Endothelial cell of umbilical vein (primary cell): Measurements from ENCODE around the gene CMIP.

Experiments
- GATA2 ChIP-seq: IDR thresholded peaks from 2 replicates; pipeline ENCODE4 v1.7.0; 2011; ENCODE audit warnings: low read depth, mild to moderate bottlenecking, moderate library complexity, mixed read lengths, low read length; ENCODE audit not compliant: insufficient read length, insufficient read depth
- MYC ChIP-seq: IDR thresholded peaks from one replicate; pipeline ENCODE4 v1.6.1; 2011; ENCODE audit warnings: mild to moderate bottlenecking, low read depth, low read length
- POLR2A ChIP-seq: IDR thresholded peaks from 2 replicates; pipeline ENCODE4 v1.6.1; 2012; ENCODE audit warnings: low read depth, mild to moderate bottlenecking, control low read depth, low read length
- POLR2AphosphoS5 ChIP-seq: IDR thresholded peaks from 2 replicates; pipeline ENCODE4 v1.6.1; 2012; ENCODE audit warnings: low read depth, mild to moderate bottlenecking, control low read depth, low read length, moderate library complexity; ENCODE audit not compliant: insufficient read depth
- TF ChIP-seq, protein P1 (sequence below), 2 donors: IDR thresholded peaks; 1 replicate in 1 of 2; 2 replicates in 1 of 2; pipeline ENCODE4 v1.5.1; 2011; ENCODE audit warnings: low read length in 2 of 2, mild to moderate bottlenecking in 2 of 2, moderate library complexity in 2 of 2, control low read depth in 1 of 2, inconsistent platforms in 1 of 2, low read depth in 1 of 2; ENCODE audit not compliant: insufficient read depth in 1 of 2; ENCODE audit errors: extremely low read depth in 1 of 2
- TF ChIP-seq, protein P2 (sequence below): IDR thresholded peaks from 2 replicates; pipeline ENCODE4 v1.6.1; 2011; ENCODE audit not compliant: insufficient read depth, insufficient read length

DNA sequence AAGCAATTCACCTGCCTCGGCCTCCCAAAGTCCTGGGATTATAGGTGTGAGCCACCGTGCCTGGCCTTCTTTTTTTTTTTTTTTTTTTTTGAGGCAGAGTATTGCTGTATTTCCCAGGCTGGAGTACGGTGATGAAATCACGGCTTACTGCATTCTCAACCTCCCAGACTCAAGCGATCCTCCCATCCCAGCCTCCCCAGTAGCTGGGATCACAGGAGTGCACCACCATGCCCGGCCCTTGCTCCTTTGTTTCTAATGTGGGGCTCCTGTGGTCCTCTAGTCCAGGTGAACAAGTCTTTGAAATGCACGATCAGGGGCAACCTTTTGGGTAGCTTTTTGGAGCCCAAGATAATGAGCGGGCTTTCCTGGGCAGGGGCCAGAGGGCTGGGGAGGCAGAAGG is 23.2 kb downstream of the CMIP start:
- TF ChIP-seq POLR2AphosphoS5 (no peak), GATA2 (no peak), POLR2A (no peak), MYC (no peak)
- TF ChIP-seq, protein P1, sequence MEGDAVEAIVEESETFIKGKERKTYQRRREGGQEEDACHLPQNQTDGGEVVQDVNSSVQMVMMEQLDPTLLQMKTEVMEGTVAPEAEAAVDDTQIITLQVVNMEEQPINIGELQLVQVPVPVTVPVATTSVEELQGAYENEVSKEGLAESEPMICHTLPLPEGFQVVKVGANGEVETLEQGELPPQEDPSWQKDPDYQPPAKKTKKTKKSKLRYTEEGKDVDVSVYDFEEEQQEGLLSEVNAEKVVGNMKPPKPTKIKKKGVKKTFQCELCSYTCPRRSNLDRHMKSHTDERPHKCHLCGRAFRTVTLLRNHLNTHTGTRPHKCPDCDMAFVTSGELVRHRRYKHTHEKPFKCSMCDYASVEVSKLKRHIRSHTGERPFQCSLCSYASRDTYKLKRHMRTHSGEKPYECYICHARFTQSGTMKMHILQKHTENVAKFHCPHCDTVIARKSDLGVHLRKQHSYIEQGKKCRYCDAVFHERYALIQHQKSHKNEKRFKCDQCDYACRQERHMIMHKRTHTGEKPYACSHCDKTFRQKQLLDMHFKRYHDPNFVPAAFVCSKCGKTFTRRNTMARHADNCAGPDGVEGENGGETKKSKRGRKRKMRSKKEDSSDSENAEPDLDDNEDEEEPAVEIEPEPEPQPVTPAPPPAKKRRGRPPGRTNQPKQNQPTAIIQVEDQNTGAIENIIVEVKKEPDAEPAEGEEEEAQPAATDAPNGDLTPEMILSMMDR (IDR thresholded peaks at IDR 0.05; ENCODE audit: extremely low read depth in 1 of 2, insufficient read depth in 1 of 2, low read depth in 1 of 2, low read length in 2 of 2), result no peak
- TF ChIP-seq, protein P2, sequence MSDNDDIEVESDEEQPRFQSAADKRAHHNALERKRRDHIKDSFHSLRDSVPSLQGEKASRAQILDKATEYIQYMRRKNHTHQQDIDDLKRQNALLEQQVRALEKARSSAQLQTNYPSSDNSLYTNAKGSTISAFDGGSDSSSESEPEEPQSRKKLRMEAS, result no peak
